ENCODE results near the gene KCTD8. TPM values are rescaled to one million over a fixed set of nuclear protein-coding genes. Genes with fewer than 3 reads are reported as not detected.

The KCTD8 gene
- total and polyA plus RNA-seq, 12 donors = 0.24 to 2.0 (median 0.61) TPM; not detected in 3

- intact Hi-C loops (cut with DNase I) = no loop called here
These were observed 1.6 kb downstream of the KCTD8 start for GRCh38 chr4:44446801-44447562.

GRCh38 chr4:44446191-44446590 is 2.4 kb downstream of the KCTD8 start:
- no peak for TF ChIP-seq POLR2A (IDR thresholded peaks at IDR 0.05)
- TF ChIP-seq, protein P1, sequence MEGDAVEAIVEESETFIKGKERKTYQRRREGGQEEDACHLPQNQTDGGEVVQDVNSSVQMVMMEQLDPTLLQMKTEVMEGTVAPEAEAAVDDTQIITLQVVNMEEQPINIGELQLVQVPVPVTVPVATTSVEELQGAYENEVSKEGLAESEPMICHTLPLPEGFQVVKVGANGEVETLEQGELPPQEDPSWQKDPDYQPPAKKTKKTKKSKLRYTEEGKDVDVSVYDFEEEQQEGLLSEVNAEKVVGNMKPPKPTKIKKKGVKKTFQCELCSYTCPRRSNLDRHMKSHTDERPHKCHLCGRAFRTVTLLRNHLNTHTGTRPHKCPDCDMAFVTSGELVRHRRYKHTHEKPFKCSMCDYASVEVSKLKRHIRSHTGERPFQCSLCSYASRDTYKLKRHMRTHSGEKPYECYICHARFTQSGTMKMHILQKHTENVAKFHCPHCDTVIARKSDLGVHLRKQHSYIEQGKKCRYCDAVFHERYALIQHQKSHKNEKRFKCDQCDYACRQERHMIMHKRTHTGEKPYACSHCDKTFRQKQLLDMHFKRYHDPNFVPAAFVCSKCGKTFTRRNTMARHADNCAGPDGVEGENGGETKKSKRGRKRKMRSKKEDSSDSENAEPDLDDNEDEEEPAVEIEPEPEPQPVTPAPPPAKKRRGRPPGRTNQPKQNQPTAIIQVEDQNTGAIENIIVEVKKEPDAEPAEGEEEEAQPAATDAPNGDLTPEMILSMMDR (IDR thresholded peaks at IDR 0.05) = no peak
- no peak overlapping the region for H3K27ac ChIP-seq
- H3K4me3 ChIP-seq = peak overlapping the region in 1 of 4 donors; percentile 61
- intact Hi-C loops (cut with DNase I) = no loop called here
- WGBS, 4 donors = 9 to 16% (median 10%) methylated on average over 4 of the region's 4 CpGs
- H3K4me1 ChIP-seq (replicated peaks in 1 of 2) = peaks cover 0 to 9% of the 10 kb centered on the region in 2 donors
- H3K36me3 ChIP-seq (replicated peaks in 1 of 2) = no peaks in the 10 kb centered on the region
- no peaks in the 10 kb centered on the region for H3K9me3 ChIP-seq (replicated peaks in 1 of 3)
- DNase-seq = no peak
- peaks cover 18% of the 10 kb centered on the region for H3K27me3 ChIP-seq

More at GRCh38 chr4:44446801-44447562, 1.6 kb downstream of the KCTD8 start:
- TF ChIP-seq, protein P1 (IDR thresholded peaks at IDR 0.05) = no peak
- TF ChIP-seq POLR2A (IDR thresholded peaks at IDR 0.05) = no peak
- peaks cover 0 to 9% of the 10 kb centered on the region in 2 donors for H3K4me1 ChIP-seq (replicated peaks in 1 of 2)
- peak overlapping the region in 1 of 5 donors; percentile 88 for H3K27ac ChIP-seq
- 3 to 5% (median 5%) methylated on average over 22 to 32 of the region's 32 CpGs for WGBS, 4 donors
- H3K9me3 ChIP-seq (replicated peaks in 1 of 3) = no peaks in the 10 kb centered on the region
- H3K36me3 ChIP-seq (replicated peaks in 1 of 2) = no peaks in the 10 kb centered on the region
- peaks cover 22% of the 10 kb centered on the region for H3K27me3 ChIP-seq
- peak overlapping the region in 1 of 4 donors; percentile 61 for H3K4me3 ChIP-seq
- peak in 1 of 7 donors; percentile 7 for DNase-seq

GRCh38 chr4:44438687-44439086 is 9.9 kb downstream of the KCTD8 start:
- H3K4me3 ChIP-seq = no peak overlapping the region
- DNase-seq = no peak
- intact Hi-C loops (cut with DNase I) = no loop called here
- no peaks in the 10 kb centered on the region for H3K27me3 ChIP-seq
- H3K9me3 ChIP-seq (replicated peaks in 1 of 3) = no peaks in the 10 kb centered on the region
- no peaks in the 10 kb centered on the region for H3K4me1 ChIP-seq (replicated peaks in 1 of 2)
- TF ChIP-seq, protein P1 (IDR thresholded peaks at IDR 0.05) = no peak
- TF ChIP-seq POLR2A (IDR thresholded peaks at IDR 0.05) = no peak
- H3K27ac ChIP-seq = no peak overlapping the region
- no peaks in the 10 kb centered on the region for H3K36me3 ChIP-seq (replicated peaks in 1 of 2)

GRCh38 chr4:44434247-44434646 is 14.4 kb downstream of the KCTD8 start:
- intact Hi-C loops (cut with DNase I) = no loop called here
- no peak overlapping the region for H3K4me3 ChIP-seq
- H3K4me1 ChIP-seq (replicated peaks in 1 of 2) = no peaks in the 10 kb centered on the region
- no peaks in the 10 kb centered on the region for H3K36me3 ChIP-seq (replicated peaks in 1 of 2)
- no peak overlapping the region for H3K27ac ChIP-seq
- whole genome bisulfite sequencing, 4 donors = 54 to 71% (median 68%) methylated on average over 2 of the region's 2 CpGs
- no peaks in the 10 kb centered on the region for H3K9me3 ChIP-seq (replicated peaks in 1 of 3)
- DNase-seq = no peak
- no peaks in the 10 kb centered on the region for H3K27me3 ChIP-seq
- TF ChIP-seq, protein P1 (IDR thresholded peaks at IDR 0.05) = no peak
- TF ChIP-seq POLR2A (IDR thresholded peaks at IDR 0.05) = no peak

Data from adrenal gland (tissue), 12 donors.